Coronary artery (tissue), 2 donors: ENCODE measurements around the gene PTAFR.

Source experiments
- DNase-seq: peaks from one replicate; pipeline ENCODE4 v3.0.0-alpha.2; 2017; ENCODE audit warnings: low spot score
- H3K27ac ChIP-seq, 2 donors: fragments of 200-600 bp; sonication (generic); one replicate each; pipeline ENCODE4 v1.5.1; 2016 to 2019
- H3K4me3 ChIP-seq: fragments of 200-600 bp; sonication (generic); 2 replicates; pipeline ENCODE4 v1.5.1; 2016; ENCODE audit warnings: mild to moderate bottlenecking, moderate library complexity
- CTCF ChIP-seq: fragments of 200-600 bp; sonication (generic); IDR thresholded peaks from one replicate; pipeline ENCODE4 v1.5.1; 2019; ENCODE audit warnings: antibody characterized with exemption

The PTAFR gene

DNA sequence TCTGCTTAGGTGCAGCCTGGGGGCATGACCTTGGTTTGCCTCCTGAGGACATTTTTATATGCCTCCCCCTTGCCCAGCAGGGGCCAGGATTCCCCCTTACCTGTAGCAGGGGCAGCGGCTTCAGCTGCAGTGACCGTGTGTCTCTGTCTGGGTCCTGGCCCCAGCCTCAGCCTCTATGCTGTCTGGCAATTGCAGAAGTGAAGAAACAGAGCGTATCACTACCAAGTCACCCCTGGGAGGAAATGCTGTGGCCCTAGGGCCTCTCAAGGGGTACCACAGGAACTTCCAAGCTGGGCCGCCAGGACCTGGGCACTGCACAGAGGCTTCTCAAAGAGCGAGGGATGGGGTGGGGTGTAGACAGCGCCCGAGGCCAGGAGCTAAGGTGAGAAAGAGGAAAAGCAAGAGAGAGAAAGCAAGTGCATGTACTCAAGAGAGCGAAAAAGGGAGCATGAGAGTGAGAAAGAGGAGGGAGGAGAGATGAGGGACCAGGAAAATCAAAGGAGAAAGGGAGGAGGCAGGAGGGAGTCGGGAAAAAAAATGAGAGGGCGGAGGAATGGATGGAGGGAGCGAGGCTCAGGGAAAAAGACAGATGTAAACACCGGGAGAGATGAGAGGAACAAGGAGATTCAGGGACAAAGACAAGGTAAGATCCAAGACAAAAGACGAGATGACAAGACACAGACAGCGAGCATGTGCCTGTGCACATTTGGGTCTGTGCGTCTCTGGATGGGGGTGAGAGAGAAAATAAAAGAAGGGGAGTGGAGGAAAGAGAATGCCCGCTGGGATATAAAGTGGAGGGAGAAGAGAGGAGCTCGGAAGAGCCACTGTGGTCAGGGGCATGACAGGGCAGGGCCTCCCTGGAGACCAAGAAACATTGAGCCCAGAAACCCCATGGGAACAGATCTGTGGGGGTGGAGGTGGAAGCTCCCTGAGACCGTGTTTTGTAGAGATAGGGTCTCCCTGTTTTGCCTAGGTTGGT is at the start of gene PTAFR:
TSS of gene PTAFR (minus strand) at position 199 of the 979 bp plus-strand sequence. CDS start 25,669 bp downstream, outside the sequence.
- H3K27ac ChIP-seq = peak within 1 kb of the TSS in 1 of 2 donors; percentile 72
- DNase-seq = no peak
- peak within 1 kb of the TSS; percentile 54 for H3K4me3 ChIP-seq
- no peak for TF ChIP-seq CTCF

- Histone ChIP-seq H3K4me3 (no peak overlapping the region), H3K27ac (no peak overlapping the region)
- DNase-seq = no peak
- no peak for TF ChIP-seq CTCF
Observed at GRCh38 chr1:28213315-28213714, 36.8 kb upstream of the PTAFR start.

DNA sequence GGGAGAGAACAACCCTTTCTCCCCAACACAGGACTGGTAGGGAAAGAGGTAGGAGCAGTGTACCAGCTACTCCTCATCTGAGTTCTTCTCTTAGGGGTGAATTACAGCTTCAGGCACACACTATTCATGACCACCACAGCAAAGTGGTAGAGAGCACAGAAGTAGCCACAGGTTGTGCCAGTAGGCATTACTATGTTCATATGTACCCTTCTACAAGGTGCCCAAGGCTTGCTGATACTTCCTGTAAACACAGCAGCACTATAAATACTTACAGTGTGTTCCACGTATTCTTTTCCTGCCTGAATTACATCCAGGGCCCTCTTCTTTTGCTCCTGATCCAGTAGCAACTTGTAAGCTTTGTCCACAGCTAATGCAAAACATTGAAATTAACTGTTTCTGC is 33.2 kb upstream of the PTAFR start:
- Histone ChIP-seq H3K27ac (no peak overlapping the region), H3K4me3 (no peak overlapping the region)
- no peak for DNase-seq
- no peak for TF ChIP-seq CTCF

GRCh38 chr1:28208818-28209441 is 32.4 kb upstream of the PTAFR start:
- no peak overlapping the region for H3K4me3 ChIP-seq
- TF ChIP-seq CTCF = peak; percentile 20
- no peak for DNase-seq
- H3K27ac ChIP-seq = no peak overlapping the region

- no peak for TF ChIP-seq CTCF
- no peak overlapping the region for H3K4me3 ChIP-seq
- DNase-seq = no peak
- H3K27ac ChIP-seq = no peak overlapping the region
Observed at GRCh38 chr1:28205243-28205642, 28.8 kb upstream of the PTAFR start.

DNA sequence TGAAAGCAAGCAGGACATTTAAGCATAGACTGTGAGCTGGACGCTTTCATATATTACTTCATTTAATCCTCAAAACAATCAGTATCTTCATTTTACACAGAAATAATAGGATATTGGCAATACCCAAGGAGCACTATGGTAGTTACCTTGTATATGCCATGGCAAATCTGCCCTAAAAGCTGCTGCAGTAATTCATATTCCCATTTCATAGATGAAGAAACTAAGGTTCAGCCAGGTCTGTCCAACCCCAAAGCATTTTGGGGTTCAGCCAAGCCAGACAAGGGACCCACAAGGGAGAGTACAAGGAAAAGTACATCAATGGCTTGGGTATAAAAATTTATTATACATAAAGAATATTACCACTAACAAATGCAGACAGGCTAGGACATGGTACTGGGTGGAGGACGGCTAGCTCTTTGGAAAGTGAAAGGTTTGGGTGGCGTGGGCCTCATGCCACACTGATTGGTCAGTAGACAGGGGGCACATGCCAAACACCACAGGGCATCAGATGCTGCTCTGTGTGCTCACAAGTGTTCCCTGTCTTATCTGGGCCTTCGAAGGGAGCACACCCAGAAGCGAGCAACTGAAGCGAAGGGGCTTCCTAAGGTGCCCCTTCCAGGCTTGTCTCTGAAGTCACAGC is 23.9 kb upstream of the PTAFR start:
- DNase-seq = no peak
- Histone ChIP-seq H3K27ac (no peak overlapping the region), H3K4me3 (no peak overlapping the region)
- no peak for TF ChIP-seq CTCF
